HK-2 (cell line): ENCODE results near the gene CLEC10A.

ENCODE experiments used
- DNase-seq: peaks from one replicate; pipeline ENCODE4 v3.0.0-alpha.2; 2018; ENCODE audit not compliant: unreplicated experiment

The CLEC10A gene

DNA sequence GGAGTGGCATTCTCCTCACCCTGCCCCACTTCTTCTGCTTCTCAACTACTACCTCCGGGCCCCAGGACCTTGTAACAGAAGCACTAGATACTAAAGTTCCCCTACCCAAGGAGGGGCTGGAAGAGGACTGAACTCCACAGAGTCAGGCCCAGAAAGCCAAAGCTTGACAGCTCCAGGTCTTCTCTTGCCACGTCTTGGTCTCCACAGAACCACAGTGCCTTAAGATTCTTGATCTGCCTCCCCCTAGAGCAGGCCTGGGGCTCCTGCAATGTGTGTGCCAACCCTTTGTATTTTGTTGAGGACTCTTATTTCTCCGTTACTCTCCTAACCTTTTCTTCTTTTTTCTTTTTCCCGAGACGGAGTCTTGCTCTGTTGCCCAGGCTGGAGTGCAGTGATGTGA, 40.2 kb downstream of the CLEC10A start:
- DNase-seq = no peak

DNA sequence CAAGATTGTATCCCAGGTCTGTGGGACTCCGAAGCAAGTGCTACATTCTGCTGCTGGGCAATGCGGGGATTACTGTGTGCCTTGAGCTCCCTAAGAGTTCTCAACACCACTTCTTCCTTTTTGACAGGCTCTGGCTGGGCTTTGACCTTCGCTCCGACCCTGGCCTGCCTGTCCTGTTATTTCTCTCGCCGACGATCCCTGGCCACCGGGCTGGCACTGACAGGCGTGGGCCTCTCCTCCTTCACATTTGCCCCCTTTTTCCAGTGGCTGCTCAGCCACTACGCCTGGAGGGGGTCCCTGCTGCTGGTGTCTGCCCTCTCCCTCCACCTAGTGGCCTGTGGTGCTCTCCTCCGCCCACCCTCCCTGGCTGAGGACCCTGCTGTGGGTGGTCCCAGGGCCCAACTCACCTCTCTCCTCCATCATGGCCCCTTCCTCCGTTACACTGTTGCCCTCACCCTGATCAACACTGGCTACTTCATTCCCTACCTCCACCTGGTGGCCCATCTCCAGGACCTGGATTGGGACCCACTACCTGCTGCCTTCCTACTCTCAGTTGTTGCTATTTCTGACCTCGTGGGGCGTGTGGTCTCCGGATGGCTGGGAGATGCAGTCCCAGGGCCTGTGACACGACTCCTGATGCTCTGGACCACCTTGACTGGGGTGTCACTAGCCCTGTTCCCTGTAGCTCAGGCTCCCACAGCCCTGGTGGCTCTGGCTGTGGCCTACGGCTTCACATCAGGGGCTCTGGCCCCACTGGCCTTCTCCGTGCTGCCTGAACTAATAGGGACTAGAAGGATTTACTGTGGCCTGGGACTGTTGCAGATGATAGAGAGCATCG, 41.8 kb downstream of the CLEC10A start:
- DNase-seq = no peak

DNA sequence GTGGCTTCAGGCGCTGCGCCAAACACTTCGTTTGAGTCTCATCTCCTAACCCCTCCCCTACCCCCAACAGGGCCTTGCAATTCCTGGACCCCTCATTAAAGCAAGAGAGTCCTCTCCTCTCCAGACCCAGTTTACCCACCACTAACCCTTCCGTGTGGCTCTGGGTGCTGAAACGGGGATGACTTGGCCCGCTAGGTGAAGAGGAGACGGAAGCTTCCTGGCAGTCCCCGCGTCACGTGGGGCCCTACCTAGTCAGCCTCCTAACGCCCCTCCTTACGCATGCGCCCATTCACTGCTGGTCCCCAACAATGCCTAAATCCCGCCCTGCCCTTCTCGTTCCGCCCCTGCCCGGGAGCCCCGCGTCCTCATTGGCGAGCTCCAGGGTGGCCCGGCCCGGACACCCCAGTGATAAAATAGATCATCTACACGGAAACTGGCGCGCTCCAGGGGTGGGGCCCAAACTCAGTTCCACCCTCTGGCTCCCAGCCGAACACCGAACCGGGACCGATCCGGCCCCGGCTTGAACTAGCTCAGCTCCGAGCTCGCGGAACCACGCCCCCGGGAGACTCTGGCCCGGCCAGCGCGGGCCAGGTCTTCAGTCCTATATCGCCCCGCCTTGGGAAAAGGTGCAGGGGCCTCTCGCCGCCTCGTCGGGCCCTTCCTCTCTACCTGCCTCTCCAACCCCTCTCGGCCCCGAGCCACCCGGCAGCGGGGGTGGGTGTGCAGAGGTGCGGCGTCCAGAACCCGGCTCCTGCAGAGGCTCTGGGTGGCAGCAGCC, 44.3 kb downstream of the CLEC10A start, which contains the start of gene SLC16A13:
Gene SLC16A13, plus strand, starts transcription at position 425 of the 778 bp plus-strand sequence. CDS start 368 bp downstream, outside the sequence.
- peak; percentile 98 for DNase-seq

DNA sequence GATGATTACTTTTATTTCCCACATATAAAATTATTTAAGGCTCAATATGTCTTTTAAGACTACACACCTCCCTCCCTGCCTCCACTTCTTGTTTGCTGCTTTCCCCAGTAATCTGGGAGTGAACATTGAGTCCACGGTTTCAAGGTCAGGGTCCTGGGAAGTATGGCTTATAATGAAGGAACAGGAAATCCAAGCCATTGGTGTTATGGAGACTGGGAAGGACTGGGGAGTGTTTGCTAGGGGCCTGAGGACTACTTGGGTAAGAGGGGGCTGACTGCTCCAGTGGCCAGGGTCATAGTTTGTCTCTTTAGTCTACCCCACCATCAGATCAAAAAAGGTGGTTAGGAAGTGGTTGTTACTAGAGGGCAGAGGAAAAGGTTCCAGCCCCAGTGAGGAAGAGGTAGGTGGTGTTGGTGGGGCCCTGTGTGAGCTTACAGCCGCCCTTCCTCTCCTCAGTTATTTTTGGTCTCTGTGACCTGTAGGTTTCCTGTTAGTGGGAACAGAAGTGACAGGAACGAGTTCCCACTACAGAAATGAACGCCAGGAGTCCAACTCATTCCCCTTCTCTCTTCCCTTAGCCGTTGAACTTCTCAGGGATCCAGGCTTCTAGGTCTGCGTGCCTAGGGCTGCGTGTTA, 45.0 kb downstream of the CLEC10A start:
- no peak for DNase-seq

DNA sequence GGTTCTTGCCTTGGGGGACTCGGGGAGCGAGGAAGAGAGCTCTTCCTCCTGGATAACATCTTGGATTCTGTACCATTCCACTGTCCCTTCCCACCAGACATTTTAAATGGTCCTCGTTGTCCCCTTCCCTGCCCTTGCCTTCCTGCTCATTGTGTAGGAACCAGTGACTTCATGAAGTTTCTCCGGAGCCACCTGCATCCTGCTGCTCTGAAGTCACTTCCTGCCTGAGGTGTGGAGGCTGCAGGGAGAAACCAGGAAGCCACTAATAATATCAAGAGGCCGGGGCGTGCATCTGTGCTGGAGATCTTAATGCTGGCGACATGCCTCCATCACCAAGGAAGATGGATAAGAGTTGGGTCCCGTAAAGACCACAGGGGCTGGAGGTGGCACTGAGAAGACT, 50.4 kb downstream of the CLEC10A start:
- no peak for DNase-seq

DNA sequence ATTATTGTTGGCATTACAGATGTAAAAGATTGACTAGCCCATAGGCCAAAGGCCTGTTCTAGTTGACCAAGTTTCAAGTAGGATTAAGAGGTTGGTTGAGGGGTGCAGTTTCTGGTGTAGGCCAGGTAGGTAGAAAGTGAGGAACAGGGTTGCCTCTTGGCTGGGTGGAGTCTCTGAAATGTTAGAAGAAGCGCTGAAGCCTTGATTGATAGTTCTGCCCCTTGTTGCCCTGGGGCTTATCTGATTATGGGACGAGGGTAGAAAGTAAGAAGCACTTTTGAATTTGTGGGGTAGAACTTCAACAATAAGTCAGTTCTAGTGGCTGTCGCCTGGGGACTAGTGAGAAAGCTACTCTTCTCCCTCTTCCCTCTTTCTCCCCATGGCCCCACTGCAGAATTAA, 51.0 kb downstream of the CLEC10A start:
- DNase-seq = no peak

DNA sequence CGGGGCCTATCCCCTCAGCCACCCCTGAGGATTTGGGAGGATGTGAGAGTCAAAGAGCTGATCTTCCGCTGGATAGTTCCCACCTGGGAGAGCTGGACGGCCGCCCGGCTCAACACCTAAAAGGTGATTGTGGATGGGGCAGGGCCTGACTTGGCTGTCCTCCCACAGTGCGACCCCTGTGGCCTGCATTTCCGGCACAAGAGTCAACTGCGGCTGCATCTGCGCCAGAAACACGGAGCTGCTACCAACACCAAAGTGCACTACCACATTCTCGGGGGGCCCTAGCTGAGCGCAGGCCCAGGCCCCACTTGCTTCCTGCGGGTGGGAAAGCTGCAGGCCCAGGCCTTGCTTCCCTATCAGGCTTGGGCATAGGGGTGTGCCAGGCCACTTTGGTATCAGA, 52.7 kb downstream of the CLEC10A start:
- DNase-seq = no peak

DNA sequence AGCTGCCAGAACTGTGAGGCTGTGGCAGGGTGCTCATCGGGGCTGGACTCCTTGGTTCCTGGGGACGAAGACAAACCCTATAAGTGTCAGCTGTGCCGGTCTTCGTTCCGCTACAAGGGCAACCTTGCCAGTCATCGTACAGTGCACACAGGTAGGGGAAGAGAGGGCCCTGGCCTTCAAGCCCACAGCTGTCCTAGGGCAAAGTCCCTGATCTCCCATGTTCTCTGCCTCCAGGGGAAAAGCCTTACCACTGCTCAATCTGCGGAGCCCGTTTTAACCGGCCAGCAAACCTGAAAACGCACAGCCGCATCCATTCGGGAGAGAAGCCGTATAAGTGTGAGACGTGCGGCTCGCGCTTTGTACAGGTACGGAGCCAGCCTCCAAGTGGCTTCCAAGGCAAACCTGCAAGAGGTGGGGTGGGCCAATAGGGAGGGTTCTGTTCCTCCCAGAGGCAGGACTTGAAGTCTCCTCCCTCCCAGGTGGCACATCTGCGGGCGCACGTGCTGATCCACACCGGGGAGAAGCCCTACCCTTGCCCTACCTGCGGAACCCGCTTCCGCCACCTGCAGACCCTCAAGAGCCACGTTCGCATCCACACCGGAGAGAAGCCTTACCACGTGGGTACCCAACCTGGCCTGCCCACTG, 53.5 kb downstream of the CLEC10A start:
- no peak for DNase-seq

DNA sequence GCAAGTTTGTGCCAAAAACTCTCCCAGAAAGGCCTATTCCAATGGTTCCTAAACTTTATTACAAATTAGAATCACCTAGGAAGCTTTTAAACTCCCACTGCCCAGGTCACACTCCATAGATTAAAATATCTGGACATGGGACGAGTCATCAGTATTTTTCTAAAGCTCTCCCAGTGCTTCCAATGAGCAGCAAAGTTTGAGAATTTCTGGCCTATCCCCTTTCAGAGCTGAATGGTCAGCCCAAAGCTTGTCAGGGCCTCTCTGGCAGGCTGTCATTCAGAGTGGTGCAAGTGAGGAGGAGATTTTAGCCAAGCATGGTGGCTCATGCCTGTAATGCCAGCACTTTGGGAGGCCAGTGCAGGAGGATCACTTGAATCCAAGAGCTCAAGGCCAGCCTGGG, 54.8 kb downstream of the CLEC10A start:
- DNase-seq = no peak
